ENCODE measurements around the gene IFTAP. TPM values are rescaled to one million over a fixed set of nuclear protein-coding genes. Genes with fewer than 3 reads are reported as not detected.
"Not testable (repeated sequence)": the region's sequence is repeated elsewhere in the genome, so short reads cannot be mapped to it uniquely, and the experiment has no call there.

IFTAP gene
- 8.4 TPM for polyA plus RNA-seq (2012; ENCODE audit: missing spikeins)

- FAIRE-seq (peak; percentile 86), DNase-seq (ENCODE audit: insufficient read length) (peak; percentile 5)
- TF ChIP-seq TAF1 (IDR thresholded peaks at IDR 0.05; ENCODE audit: borderline replicate concordance, low read depth, low read length) (no peak), POLR2A (IDR thresholded peaks at IDR 0.05; ENCODE audit: low read depth, low read length) (no peak), POLR2AphosphoS5 (IDR thresholded peaks at IDR 0.05; ENCODE audit: low read depth, low read length) (no peak)
These were observed at the start of gene IFTAP for GRCh38 chr11:36594316-36594989. Gene IFTAP (plus strand): TSS chr11:36594502. CDS start chr11:36610104, 15,602 bp downstream.

- FAIRE-seq (no peak), DNase-seq (ENCODE audit: insufficient read length) (no peak)
- TF ChIP-seq POLR2AphosphoS5 (IDR thresholded peaks at IDR 0.05; ENCODE audit: low read depth, low read length) (no peak), POLR2A (IDR thresholded peaks at IDR 0.05; ENCODE audit: low read depth, low read length) (no peak), TAF1 (IDR thresholded peaks at IDR 0.05; ENCODE audit: borderline replicate concordance, low read depth, low read length) (no peak)
These were observed 43.8 kb upstream of the IFTAP start for GRCh38 chr11:36550385-36551115.

- not testable (repeated sequence) for DNase-seq (ENCODE audit: insufficient read length); FAIRE-seq
These were observed 36.9 kb upstream of the IFTAP start for GRCh38 chr11:36557390-36557789.

GRCh38 chr11:36557991-36558390 is 36.3 kb upstream of the IFTAP start:
- DNase-seq (ENCODE audit: insufficient read length) (no peak), FAIRE-seq (peak; percentile 62)
- TF ChIP-seq TAF1 (IDR thresholded peaks at IDR 0.05; ENCODE audit: borderline replicate concordance, low read depth, low read length) (no peak), POLR2A (IDR thresholded peaks at IDR 0.05; ENCODE audit: low read depth, low read length) (no peak), POLR2AphosphoS5 (IDR thresholded peaks at IDR 0.05; ENCODE audit: low read depth, low read length) (no peak)

- TF ChIP-seq POLR2AphosphoS5 (IDR thresholded peaks at IDR 0.05; ENCODE audit: low read depth, low read length) = no peak
- no peak for TF ChIP-seq TAF1 (IDR thresholded peaks at IDR 0.05; ENCODE audit: borderline replicate concordance, low read depth, low read length)
- TF ChIP-seq POLR2A (IDR thresholded peaks at IDR 0.05; ENCODE audit: low read depth, low read length) = no peak
- peak; percentile 6 for DNase-seq (ENCODE audit: insufficient read length)
- peak; percentile 50 for FAIRE-seq
These were observed 35.5 kb upstream of the IFTAP start for GRCh38 chr11:36558571-36559413.

- DNase-seq (ENCODE audit: insufficient read length) (no peak), FAIRE-seq (peak; percentile 84)
- TF ChIP-seq POLR2AphosphoS5 (IDR thresholded peaks at IDR 0.05; ENCODE audit: low read depth, low read length) = no peak
- no peak for TF ChIP-seq POLR2A (IDR thresholded peaks at IDR 0.05; ENCODE audit: low read depth, low read length)
- no peak for TF ChIP-seq TAF1 (IDR thresholded peaks at IDR 0.05; ENCODE audit: borderline replicate concordance, low read depth, low read length)
These were observed 29.8 kb upstream of the IFTAP start for GRCh38 chr11:36564376-36565030.

GRCh38 chr11:36565031-36565610 is 29.2 kb upstream of the IFTAP start:
- DNase-seq (ENCODE audit: insufficient read length) = no peak
- no peak for TF ChIP-seq TAF1 (IDR thresholded peaks at IDR 0.05; ENCODE audit: borderline replicate concordance, low read depth, low read length)
- no peak for TF ChIP-seq POLR2AphosphoS5 (IDR thresholded peaks at IDR 0.05; ENCODE audit: low read depth, low read length)
- TF ChIP-seq POLR2A (IDR thresholded peaks at IDR 0.05; ENCODE audit: low read depth, low read length) = no peak
- FAIRE-seq = peak; percentile 66

- DNase-seq (ENCODE audit: insufficient read length) (no peak), FAIRE-seq (peak; percentile 54)
- TF ChIP-seq POLR2A (IDR thresholded peaks at IDR 0.05; ENCODE audit: low read depth, low read length) = no peak
These were observed 27.8 kb upstream of the IFTAP start for GRCh38 chr11:36566407-36567053.

GRCh38 chr11:36567694-36568093 is 26.6 kb upstream of the IFTAP start, which contains the start of gene RAG1:
Gene RAG1 (plus strand): TSS chr11:36568007. CDS start chr11:36573305, 5,298 bp downstream.
- FAIRE-seq = no peak
- no peak for TF ChIP-seq POLR2A (IDR thresholded peaks at IDR 0.05; ENCODE audit: low read depth, low read length)
- no peak for TF ChIP-seq POLR2AphosphoS5 (IDR thresholded peaks at IDR 0.05; ENCODE audit: low read depth, low read length)
- TF ChIP-seq TAF1 (IDR thresholded peaks at IDR 0.05; ENCODE audit: borderline replicate concordance, low read depth, low read length) = no peak

GRCh38 chr11:36569095-36569494 is 25.2 kb upstream of the IFTAP start:
- peak; percentile 50 for FAIRE-seq
- no peak for DNase-seq (ENCODE audit: insufficient read length)
- no peak for TF ChIP-seq POLR2AphosphoS5 (IDR thresholded peaks at IDR 0.05; ENCODE audit: low read depth, low read length)
- TF ChIP-seq POLR2A (IDR thresholded peaks at IDR 0.05; ENCODE audit: low read depth, low read length) = no peak
- TF ChIP-seq TAF1 (IDR thresholded peaks at IDR 0.05; ENCODE audit: borderline replicate concordance, low read depth, low read length) = no peak

More at GRCh38 chr11:36567694-36568093, 26.6 kb upstream of the IFTAP start, which contains the start of gene RAG1:
- DNase-seq (ENCODE audit: insufficient read length) = no peak

All from GM12892 (cell line).